Endodermal cell (in vitro differentiated cells): Measurements from ENCODE around the gene GALNT12. TPM values are rescaled to one million over a fixed set of nuclear protein-coding genes. Genes with fewer than 3 reads are reported as not detected.

ENCODE experiments used
- DNase-seq: peaks from one replicate; pipeline ENCODE4 v3.0.0-alpha.2; 2017
- H3K27ac ChIP-seq: 2 replicates; pipeline ENCODE4 v1.5.1; 2013; ENCODE audit warnings: mild to moderate bottlenecking, low read depth, low read length, moderate library complexity
- H3K27me3 ChIP-seq: 2 replicates; pipeline ENCODE4 v1.6.1; 2013; ENCODE audit warnings: mild to moderate bottlenecking, low read length, moderate library complexity; ENCODE audit not compliant: insufficient read depth, control insufficient read depth, poor library complexity, severe bottlenecking
- H3K36me3 ChIP-seq: 2 replicates; pipeline ENCODE4 v1.7.0; 2013; ENCODE audit warnings: mild to moderate bottlenecking, low read length, moderate library complexity; ENCODE audit not compliant: control insufficient read depth, insufficient read depth
- H3K4me1 ChIP-seq: one replicate; pipeline ENCODE4 v1.7.0; 2013; ENCODE audit warnings: low read length; ENCODE audit not compliant: control insufficient read depth, insufficient read depth
- H3K4me3 ChIP-seq: 2 replicates; pipeline ENCODE4 v1.5.1; 2013; ENCODE audit warnings: mild to moderate bottlenecking, low read length, moderate library complexity
- H3K9ac ChIP-seq: 2 replicates; pipeline ENCODE4 v1.6.1; 2013; ENCODE audit warnings: mild to moderate bottlenecking, low read length, moderate library complexity; ENCODE audit not compliant: poor library complexity, severe bottlenecking; ENCODE audit errors: extremely low read depth
- H3K9me3 ChIP-seq: 2 replicates; pipeline ENCODE4 v1.6.1; 2013; ENCODE audit warnings: mild to moderate bottlenecking, low read length, moderate library complexity; ENCODE audit not compliant: control insufficient read depth
- H3K27ac Mint-ChIP-seq: 2 replicates; pipeline ENCODE4 v1.8.0; 2020; ENCODE audit warnings: mixed read lengths
- H3K27me3 Mint-ChIP-seq: 2 replicates; pipeline ENCODE4 v1.8.0; 2021; ENCODE audit warnings: mild to moderate bottlenecking, mixed read lengths; ENCODE audit not compliant: insufficient read depth
- H3K36me3 Mint-ChIP-seq: 2 replicates; pipeline ENCODE4 v1.8.0; 2020; ENCODE audit warnings: low read depth, mixed read lengths
- H3K4me1 Mint-ChIP-seq: 2 replicates; pipeline ENCODE4 v1.8.0; 2020; ENCODE audit warnings: mixed read lengths
- H3K4me3 Mint-ChIP-seq: 2 replicates; pipeline ENCODE4 v1.8.0; 2020; ENCODE audit warnings: mild to moderate bottlenecking, moderate library complexity, mixed read lengths
- H3K9me3 Mint-ChIP-seq: 2 replicates; pipeline ENCODE4 v1.8.0; 2020; ENCODE audit warnings: mild to moderate bottlenecking, mixed read lengths
- CTCF ChIP-seq: fragments of 200-600 bp; sonication (generic); conservative IDR thresholded peaks from 2 replicates; pipeline ENCODE4 v1.5.0; 2021; ENCODE audit warnings: antibody characterized with exemption, mild to moderate bottlenecking
- WGBS, 2 experiments: methylation state at CpG; one replicate each; pipeline versions ENCODE4 v1.1.5 to v1.1.7; 2013; ENCODE audit warnings: missing lambda C conversion rate in 2 of 2, mixed read lengths in 1 of 2; ENCODE audit not compliant: insufficient coverage in 1 of 2, insufficient read length in 1 of 2; 5-methylcytosine and 5-hydroxymethylcytosine counted together
- total RNA-seq, 2 donors: library from RNA; stranded (reverse); fragmentation: NEBNext Ultra II Directional in 1 of 2; extraction: Animal tissue kit (Norgen Biotek cat#: 25700) in 1 of 2; gene quantifications; 2 replicates in 1 of 2; 3 replicates in 1 of 2; pipeline ENCODE4 v1.2.1, GENCODE V29; 2021

Gene GALNT12
- total RNA-seq, 2 donors from 2014 or later: 24.0 to 56.3 TPM

- H3K9me3 Mint-ChIP-seq: no peaks in the 10 kb centered on the region
- Histone ChIP-seq H3K4me3 (no peak overlapping the region), H3K9ac (no peak overlapping the region), H3K4me1 (no peaks in the 10 kb centered on the region), H3K27me3 (no peaks in the 10 kb centered on the region), H3K27ac (no peak overlapping the region), H3K36me3 (peaks cover 34% of the 10 kb centered on the region), H3K9me3 (no peaks in the 10 kb centered on the region)
- DNase-seq: peak; percentile 70
- H3K27ac Mint-ChIP-seq: no peak overlapping the region
- H3K27me3 Mint-ChIP-seq: no peaks in the 10 kb centered on the region
- TF ChIP-seq CTCF: peak; percentile 83
- peaks cover 2% of the 10 kb centered on the region for H3K4me1 Mint-ChIP-seq
- H3K36me3 Mint-ChIP-seq: peaks cover 54% of the 10 kb centered on the region
- H3K4me3 Mint-ChIP-seq: no peak overlapping the region
- WGBS, 2 experiments: 88 to 91% methylated on average over 4 to 9 of the region's 9 CpGs
Measured at GRCh38 chr9:98774746-98775145, 32.7 kb upstream of the GALNT12 start.

GRCh38 chr9:98775831-98776441 lies 31.5 kb upstream of the GALNT12 start:
- H3K27me3 ChIP-seq: no peaks in the 10 kb centered on the region
- Mint-ChIP-seq H3K36me3 (peaks cover 45% of the 10 kb centered on the region), H3K4me1 (peaks cover 2% of the 10 kb centered on the region), H3K27ac (no peak overlapping the region), H3K4me3 (no peak overlapping the region), H3K27me3 (no peaks in the 10 kb centered on the region), H3K9me3 (no peaks in the 10 kb centered on the region)
- no peaks in the 10 kb centered on the region for H3K4me1 ChIP-seq
- peaks cover 24% of the 10 kb centered on the region for H3K36me3 ChIP-seq
- peak; percentile 89 for TF ChIP-seq CTCF
- WGBS, 2 experiments: 31 to 43% methylated on average over 6 to 8 of the region's 8 CpGs
- H3K9ac ChIP-seq: no peak overlapping the region
- no peak overlapping the region for H3K4me3 ChIP-seq
- DNase-seq: peak; percentile 88
- no peaks in the 10 kb centered on the region for H3K9me3 ChIP-seq
- H3K27ac ChIP-seq: no peak overlapping the region

GRCh38 chr9:98777618-98778017 lies 29.9 kb upstream of the GALNT12 start:
- Histone ChIP-seq H3K4me3 (no peak overlapping the region), H3K4me1 (peaks cover 10% of the 10 kb centered on the region), H3K9ac (no peak overlapping the region), H3K27ac (no peak overlapping the region), H3K27me3 (no peaks in the 10 kb centered on the region), H3K9me3 (no peaks in the 10 kb centered on the region), H3K36me3 (peaks cover 20% of the 10 kb centered on the region)
- TF ChIP-seq CTCF: no peak
- H3K27me3 Mint-ChIP-seq: no peaks in the 10 kb centered on the region
- no peak overlapping the region for H3K27ac Mint-ChIP-seq
- H3K4me1 Mint-ChIP-seq: peaks cover 2% of the 10 kb centered on the region
- DNase-seq: no peak
- 93 to 100% methylated on average over 2 to 4 of the region's 4 CpGs for WGBS, 2 experiments
- no peaks in the 10 kb centered on the region for H3K9me3 Mint-ChIP-seq
- H3K36me3 Mint-ChIP-seq: peaks cover 50% of the 10 kb centered on the region
- H3K4me3 Mint-ChIP-seq: no peak overlapping the region
